Myocyte (in vitro differentiated cells): ENCODE data around the gene CD1D. TPM values are rescaled to one million over a fixed set of nuclear protein-coding genes. Genes with fewer than 3 reads are reported as not detected.

Experiments used
- total RNA-seq: library from RNA; depleted of rRNA; stranded (reverse); fragments of >200 nt; gene quantifications from 2 replicates; pipeline ENCODE4 v1.2.3, GENCODE V29; 2014

Gene CD1D
- total RNA-seq, 1 donor from 2014 or later = 0.08 TPM

Other genes with a start within 250 kb of the CD1D start
- gene KIRREL1, start 187.2 kb upstream of the CD1D start, total RNA-seq = 41.8 and 50.2 TPM in 2 replicates
- gene CD1A, start 73.5 kb downstream of the CD1D start, total RNA-seq = not detected in 2 replicates
- gene CD1C, start 109.0 kb downstream of the CD1D start, total RNA-seq = not detected in 2 replicates
- not detected in 2 replicates for gene CD1B, start 150.6 kb downstream of the CD1D start, total RNA-seq
- gene CD1E, start 173.0 kb downstream of the CD1D start, total RNA-seq = not detected in 2 replicates
- gene OR10T2, start 218.6 kb downstream of the CD1D start, total RNA-seq = not detected in 2 replicates
- gene OR10K2, start 245.3 kb downstream of the CD1D start, total RNA-seq = not detected in 2 replicates